Lower leg skin (tissue), 4 donors: ENCODE data around the gene ARHGEF25. TPM values are rescaled to one million over a fixed set of nuclear protein-coding genes. Genes with fewer than 3 reads are reported as not detected.

Experiments used
- DNase-seq, 2 donors: peaks; one replicate each; pipeline ENCODE4 v3.0.0-alpha.2; 2019; ENCODE audit warnings: low spot score in 2 of 2
- H3K4me3 ChIP-seq: fragments of 200-600 bp; sonication (generic); 2 replicates; pipeline ENCODE4 v1.5.1; 2017; ENCODE audit warnings: mild to moderate bottlenecking, low read depth; ENCODE audit not compliant: poor library complexity, severe bottlenecking
- CTCF ChIP-seq, 3 donors: fragments of 450-650 bp; IDR thresholded peaks; one replicate each; pipeline ENCODE4 v1.5.1; 2016; ENCODE audit warnings: antibody characterized with exemption in 3 of 3, mild to moderate bottlenecking in 3 of 3, moderate library complexity in 2 of 3
- POLR2A ChIP-seq, 2 donors: fragments of 450-650 bp; IDR thresholded peaks; one replicate each; pipeline ENCODE4 v1.6.1; 2016 to 2017; ENCODE audit warnings: antibody characterized with exemption in 2 of 2, mild to moderate bottlenecking in 1 of 2, moderate library complexity in 1 of 2
- WGBS, 2 donors: methylation state at CpG; one replicate each; pipeline ENCODE4 v1.1.5; 2018; 5-methylcytosine and 5-hydroxymethylcytosine counted together
- intact Hi-C: fragments of 100-400 bp; cut with DNase I; formaldehyde crosslinking; loops from one replicate; pipeline ENCODE4 v1.15.0; 2023; ENCODE audit warnings: low total_unique reads
- total RNA-seq, 4 donors: library from RNA; depleted of rRNA; stranded (reverse); fragments of >200 nt; gene quantifications; one replicate each; pipeline ENCODE4 v1.1.0, GENCODE V29; 2016

Gene ARHGEF25
- total RNA-seq, 4 donors from 2014 or later: 3.8 to 10.3 (median 6.9) TPM

- intact Hi-C loops: no loop called here
- TF ChIP-seq CTCF (IDR thresholded peaks at IDR 0.05) (no peak), POLR2A (IDR thresholded peaks at IDR 0.05) (no peak)
- DNase-seq: no peak
These were observed 39.1 kb upstream of the ARHGEF25 start for GRCh38 chr12:57571926-57572762.

GRCh38 chr12:57574795-57575194 is 36.4 kb upstream of the ARHGEF25 start:
- WGBS, 2 donors: 88 to 92% methylated on average over 10 of the region's 10 CpGs
- intact Hi-C loops: no loop called here
- DNase-seq: no peak
- TF ChIP-seq CTCF (IDR thresholded peaks at IDR 0.05) (no peak), POLR2A (IDR thresholded peaks at IDR 0.05) (no peak)
- no peak overlapping the region for H3K4me3 ChIP-seq

More at GRCh38 chr12:57571926-57572762, 39.1 kb upstream of the ARHGEF25 start:
- H3K4me3 ChIP-seq: no peak overlapping the region
- 84 to 91% methylated on average over 12 of the region's 12 CpGs for WGBS, 2 donors

- DNase-seq: no peak
- intact Hi-C loops: no loop called here
- TF ChIP-seq POLR2A (IDR thresholded peaks at IDR 0.05) (no peak), CTCF (IDR thresholded peaks at IDR 0.05) (no peak)
- 85 to 94% methylated on average over 12 of the region's 12 CpGs for WGBS, 2 donors
- H3K4me3 ChIP-seq: no peak overlapping the region
These were observed 35.2 kb upstream of the ARHGEF25 start for GRCh38 chr12:57575771-57576612.

GRCh38 chr12:57576613-57577160 is 34.5 kb upstream of the ARHGEF25 start:
- intact Hi-C loops: no loop called here
- WGBS, 2 donors: 66 to 81% methylated on average over 9 of the region's 9 CpGs
- no peak overlapping the region for H3K4me3 ChIP-seq
- TF ChIP-seq POLR2A (IDR thresholded peaks at IDR 0.05) (no peak), CTCF (IDR thresholded peaks at IDR 0.05) (no peak)
- DNase-seq: no peak

- 87 to 88% methylated on average over 12 of the region's 12 CpGs for WGBS, 2 donors
These were observed 33.1 kb upstream of the ARHGEF25 start for GRCh38 chr12:57577981-57578758.

More at GRCh38 chr12:57577981-57578758, 33.1 kb upstream of the ARHGEF25 start:
- H3K4me3 ChIP-seq: no peak overlapping the region
- intact Hi-C loops: no loop called here
- DNase-seq: no peak
- no peak for TF ChIP-seq CTCF (IDR thresholded peaks at IDR 0.05)
- TF ChIP-seq POLR2A (IDR thresholded peaks at IDR 0.05): no peak
